Myocyte (in vitro differentiated cells): ENCODE measurements around the gene MTLN. TPM values are rescaled to one million over a fixed set of nuclear protein-coding genes. Genes with fewer than 3 reads are reported as not detected.
"Not testable (repeated sequence)": the region's sequence is repeated elsewhere in the genome, so short reads cannot be mapped to it uniquely, and the experiment has no call there.

Experiments
- DNase-seq: peaks from one replicate; pipeline ENCODE4 v3.0.0-alpha.2; 2012; ENCODE audit warnings: low read depth
- polyA plus RNA-seq: library from polyadenylated mRNA; unstranded; fragments of >200 nt; gene quantifications from one replicate; pipeline ENCODE4 v1.2.1, GENCODE V29; 2012; ENCODE audit warnings: missing spikeins
- total RNA-seq: library from RNA; depleted of rRNA; stranded (reverse); fragments of >200 nt; gene quantifications from 2 replicates; pipeline ENCODE4 v1.2.3, GENCODE V29; 2014

The MTLN gene, protein sequence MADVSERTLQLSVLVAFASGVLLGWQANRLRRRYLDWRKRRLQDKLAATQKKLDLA
- total RNA-seq, result 49.7 and 69.7 TPM in 2 replicates
- polyA plus RNA-seq, result 88.9 TPM

DNA sequence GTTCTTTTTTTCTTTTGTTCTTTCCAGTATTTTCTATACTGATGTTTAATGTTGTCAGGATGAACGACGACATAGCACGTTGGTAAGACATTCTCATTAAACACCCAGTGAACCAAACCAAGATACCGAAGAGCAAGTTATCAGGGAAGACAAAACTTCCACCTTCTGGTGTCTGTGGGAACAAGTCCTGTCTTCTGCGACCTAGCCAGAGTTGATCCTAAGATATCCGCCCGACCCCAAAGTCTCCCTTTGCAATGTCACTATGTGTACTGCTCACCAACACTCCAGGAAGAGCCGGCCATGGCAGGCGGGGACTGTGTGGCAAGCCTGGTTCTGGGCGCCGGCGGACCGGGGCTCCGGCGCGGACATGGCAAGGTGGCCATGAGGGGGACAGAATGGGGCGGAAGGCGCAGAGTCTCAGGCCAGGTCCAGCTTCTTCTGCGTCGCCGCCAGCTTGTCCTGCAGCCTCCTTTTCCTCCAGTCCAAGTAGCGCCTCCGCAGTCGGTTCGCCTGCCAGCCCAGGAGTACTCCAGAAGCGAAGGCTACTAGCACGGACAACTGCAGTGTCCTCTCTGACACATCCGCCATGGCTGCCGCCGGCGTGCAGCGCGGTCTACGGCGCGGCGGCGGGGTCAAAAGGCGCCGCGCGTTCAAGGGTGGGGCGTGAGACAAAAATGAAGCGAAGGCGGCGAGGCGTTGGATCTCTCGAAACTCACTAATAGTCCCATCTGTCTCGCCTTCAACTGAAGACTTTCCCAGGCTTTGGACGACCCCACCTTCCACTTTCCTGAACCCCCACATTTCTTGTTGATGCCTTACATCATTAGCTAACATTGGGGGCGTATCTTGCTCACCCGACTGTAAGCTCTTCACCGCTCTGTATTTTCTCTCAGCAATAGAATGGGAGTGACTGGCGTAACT, at the start of gene MTLN:
Gene MTLN, minus strand, starts transcription at position 610 of the 921 bp plus-strand sequence. Its CDS starts 22 bp downstream, at position 588.
- DNase-seq, result peak; percentile 83

DNA sequence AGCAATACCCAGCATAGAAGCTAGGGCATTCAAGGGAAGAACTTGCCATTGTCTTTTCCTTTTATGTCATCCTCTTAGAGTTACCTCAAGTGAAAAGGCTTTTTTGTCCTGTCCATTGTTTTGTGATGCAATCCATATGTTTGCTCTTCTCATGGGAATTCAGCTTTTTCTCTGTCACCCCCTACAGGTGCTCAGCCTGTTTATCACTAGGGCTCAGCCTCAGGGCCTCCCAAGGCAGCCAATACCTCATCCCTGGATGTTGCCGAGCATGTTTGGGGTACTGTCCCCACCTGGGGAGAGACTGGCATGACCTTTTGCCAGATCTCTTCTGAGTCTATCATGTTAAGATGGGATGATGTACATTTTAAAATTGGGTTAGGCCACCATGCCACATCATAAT, 49.6 kb upstream of the MTLN start:
- DNase-seq, result not testable (repeated sequence)

DNA sequence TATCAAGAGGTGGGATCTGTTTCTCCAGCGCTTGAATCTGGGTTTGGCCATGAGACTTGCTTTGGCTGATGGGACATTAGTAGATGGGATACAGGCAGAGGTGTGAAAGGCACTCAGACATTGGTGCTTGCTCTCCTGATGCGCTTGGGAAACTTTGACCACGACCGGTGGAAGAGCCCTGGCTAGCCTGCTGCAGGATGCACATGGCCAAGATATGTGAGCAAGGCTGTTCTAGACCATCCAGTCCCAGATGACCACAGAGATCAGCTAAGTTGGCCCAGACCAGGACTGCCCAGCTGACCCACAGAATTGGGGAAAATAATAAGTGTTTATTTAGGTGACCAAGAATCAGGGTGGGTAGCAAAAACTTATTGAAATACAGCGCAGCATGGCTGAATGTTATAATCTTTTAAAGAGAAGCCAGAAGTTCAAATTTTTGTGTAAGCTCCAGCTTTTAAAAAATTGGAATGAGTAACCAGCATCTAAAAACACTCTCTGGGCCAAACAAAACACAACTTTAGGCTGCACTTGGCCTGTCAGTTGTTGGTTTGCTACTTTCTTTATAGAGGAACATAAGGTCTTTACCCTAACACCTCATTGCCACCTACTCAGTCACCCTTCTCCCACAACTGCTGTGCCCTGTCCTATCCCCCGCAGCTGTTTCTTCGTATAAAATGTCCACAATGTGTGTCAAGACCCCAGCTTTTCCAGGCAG, 35.9 kb upstream of the MTLN start:
- not testable (repeated sequence) for DNase-seq

DNA sequence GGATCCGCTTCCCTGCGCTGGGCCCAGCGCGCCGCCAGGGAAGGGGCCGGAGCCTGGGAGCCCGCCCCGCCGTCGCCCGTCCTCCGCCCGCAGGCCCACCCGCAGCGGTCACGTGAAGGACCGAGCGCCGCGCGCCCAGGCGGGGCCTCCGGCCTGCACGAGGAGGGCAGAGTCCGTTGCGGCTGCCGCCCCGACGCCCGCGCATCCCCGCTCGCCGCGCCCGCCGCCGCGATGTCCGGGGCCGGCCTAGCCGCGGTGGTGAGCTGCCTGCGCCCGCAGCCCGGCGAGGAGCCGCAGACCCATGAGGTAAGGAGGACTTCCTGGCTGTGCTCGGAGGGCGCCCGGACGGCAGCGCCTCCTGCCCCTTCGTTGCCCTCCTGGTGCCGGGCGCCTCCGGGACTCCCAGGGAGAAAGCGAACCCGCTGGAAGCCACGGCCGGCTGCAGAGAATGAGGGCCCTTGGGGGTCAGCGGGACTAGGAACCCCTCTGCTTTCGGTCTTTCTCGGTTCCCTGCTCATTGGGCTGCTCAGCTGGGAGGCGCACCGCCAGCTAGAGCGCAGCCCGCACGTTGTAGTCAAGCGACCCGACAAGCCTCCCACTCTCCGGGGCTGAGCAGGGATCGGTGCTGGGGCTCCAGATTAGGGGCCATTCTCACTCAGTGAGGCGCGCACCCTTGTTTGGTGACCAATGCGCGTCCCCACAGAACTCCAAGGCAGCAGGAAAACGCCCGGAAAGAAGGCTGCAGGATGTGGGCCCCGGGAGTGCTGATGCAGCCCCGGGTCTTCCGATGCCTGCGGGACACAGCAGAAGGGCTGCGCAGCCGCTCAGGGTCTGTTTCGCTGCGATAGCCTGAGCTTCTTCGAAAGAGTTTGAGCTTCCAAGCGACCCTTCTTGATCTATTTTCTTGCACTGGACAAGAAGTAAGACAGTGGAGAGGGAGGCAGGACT, 33.4 kb upstream of the MTLN start:
- DNase-seq, result not testable (repeated sequence)

DNA sequence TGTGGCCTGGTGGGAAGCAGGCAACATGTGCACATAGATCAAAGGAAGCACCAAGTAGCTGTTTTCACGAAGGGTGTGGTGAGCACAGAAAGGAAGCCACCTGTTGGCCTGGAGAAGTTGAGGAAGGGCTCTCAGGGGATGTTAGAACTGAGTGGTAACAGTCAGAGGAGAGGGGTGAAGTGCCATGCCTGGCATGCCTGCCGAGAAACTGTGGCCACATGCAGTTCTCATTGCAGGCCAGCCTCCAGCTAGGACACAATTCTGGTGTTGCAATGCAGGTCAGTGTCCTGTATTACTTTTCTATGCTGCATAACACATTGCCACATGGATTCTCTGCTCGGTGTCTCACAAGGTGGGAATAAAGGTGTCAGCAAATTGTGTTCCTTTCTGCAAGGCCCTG, 30.9 kb upstream of the MTLN start:
- DNase-seq, result not testable (repeated sequence)

DNA sequence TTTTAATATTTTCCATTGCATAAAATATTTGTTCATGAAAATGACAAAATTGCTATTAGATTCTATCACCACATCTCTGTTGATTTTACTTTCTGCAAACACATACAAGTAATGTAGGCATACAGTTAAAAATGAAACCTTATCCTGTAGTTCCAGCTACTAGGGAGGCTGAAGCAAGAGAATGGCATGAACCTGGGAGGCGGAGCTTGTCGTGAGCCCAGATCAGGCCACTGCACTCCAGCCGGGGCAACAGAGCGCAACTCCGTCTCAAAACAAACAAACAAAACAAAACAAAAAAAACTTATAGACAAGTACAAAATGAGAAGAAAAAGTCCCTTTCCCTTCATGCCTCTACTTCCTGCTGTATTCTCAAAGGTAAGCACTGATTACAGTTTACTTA, 22.2 kb upstream of the MTLN start:
- DNase-seq, result not testable (repeated sequence)

DNA sequence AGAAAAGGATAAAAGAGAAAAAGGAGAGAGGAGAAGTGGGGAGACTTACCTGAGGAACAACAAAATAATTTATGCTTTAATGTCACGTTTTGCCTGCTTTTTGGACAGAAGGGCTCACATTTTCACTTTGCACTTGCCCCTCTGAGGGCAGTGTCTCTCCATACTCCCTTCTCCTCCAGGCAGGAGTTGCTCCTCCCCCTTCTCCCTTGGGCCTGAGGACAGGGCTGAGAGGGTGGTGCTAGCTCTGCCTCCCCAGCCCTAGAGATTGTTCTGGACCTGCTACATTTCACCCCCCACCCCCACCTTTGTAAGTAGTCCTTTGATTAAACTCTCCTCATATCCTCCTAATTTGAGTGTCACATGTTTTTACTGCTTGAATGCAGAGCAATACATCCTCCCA, 17.5 kb upstream of the MTLN start:
- not testable (repeated sequence) for DNase-seq

DNA sequence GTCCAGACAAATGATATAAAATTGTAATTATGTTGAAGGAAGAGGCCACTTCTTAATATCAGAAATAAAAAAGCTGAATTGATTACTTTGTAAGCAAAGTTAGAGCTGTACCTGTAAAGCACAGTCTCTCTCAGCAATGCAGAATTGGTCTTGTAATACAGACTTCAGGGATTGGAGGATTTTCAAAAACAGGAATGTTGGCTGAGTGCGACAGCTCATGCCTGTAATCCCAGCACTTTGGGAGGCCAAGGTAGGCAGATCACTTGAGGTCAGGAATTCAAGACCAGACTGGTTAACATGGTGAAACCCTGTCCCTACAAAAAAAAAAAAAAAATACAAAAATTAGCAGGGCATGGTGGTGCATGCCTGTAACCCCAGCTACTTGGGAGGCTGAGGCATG, 10.3 kb upstream of the MTLN start:
- not testable (repeated sequence) for DNase-seq

DNA sequence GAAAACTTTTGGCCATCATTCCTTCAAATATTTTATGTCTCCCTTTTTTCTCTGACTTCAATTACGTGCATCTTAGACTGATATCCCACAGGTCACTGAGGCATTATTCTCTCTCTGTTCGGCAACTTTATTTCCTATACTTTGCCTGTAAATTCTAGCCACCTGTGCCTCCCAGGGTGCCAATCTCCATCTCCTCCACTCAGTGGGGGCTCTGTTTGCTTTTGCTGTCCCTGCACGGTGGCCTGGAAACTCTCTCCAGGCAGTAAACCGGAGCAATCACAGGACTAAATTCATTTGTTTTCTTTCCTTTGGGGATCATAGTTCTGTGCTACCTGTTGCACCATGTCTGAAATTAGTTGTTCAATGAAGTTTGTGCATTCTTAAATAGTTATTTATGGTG, 9.6 kb upstream of the MTLN start:
- no peak for DNase-seq

DNA sequence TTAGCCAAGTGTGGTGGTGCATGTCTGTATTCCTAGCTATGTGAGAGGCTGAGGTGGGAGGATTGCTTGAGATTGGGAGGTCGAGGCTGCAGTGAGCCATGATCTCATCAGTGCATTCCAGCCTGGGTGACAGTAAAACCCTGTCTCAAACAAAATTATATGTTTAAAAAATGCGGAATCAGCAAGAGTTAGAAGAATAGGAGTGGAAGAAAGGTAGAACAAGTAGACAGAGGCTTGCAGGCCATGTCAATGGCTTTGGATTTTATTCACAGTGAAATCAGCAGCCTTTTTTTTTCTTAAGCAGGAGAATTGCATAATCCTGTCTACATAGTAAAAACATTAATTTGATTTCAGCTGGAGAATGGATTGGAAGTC, 7.8 kb upstream of the MTLN start:
- DNase-seq, result no peak

DNA sequence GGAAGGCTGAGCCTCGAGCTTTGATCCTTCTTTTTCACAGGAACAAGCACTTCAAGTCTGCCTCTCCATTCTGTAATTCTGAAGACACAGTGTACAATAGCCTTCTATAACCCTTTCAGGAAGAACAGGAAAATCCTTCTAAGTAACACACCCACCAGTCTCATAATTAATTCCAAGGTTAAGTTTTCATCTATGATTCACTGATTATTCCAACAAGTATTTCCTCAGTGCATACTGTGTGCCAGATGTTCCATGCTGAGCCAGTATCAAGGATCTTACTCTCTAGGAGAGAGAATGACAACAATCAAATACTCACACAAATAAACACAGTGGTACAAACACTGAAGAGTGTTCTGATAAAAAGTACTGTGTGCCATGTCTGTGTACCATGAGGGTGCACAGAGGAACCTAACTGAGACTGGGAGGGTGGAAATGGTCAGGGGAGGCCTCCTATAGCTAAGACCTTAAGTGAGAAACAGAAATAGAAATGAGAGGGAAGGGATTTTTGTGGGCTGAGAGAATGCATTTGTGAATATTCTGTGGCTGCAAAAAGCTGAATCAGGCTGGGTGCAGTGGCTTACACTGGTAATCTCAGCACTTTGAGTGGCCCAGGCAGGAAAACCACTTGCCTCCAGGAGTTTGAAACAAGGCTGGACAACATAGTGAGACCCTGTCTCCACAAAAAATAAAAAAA, 7.3 kb upstream of the MTLN start:
- peak; percentile 64 for DNase-seq

DNA sequence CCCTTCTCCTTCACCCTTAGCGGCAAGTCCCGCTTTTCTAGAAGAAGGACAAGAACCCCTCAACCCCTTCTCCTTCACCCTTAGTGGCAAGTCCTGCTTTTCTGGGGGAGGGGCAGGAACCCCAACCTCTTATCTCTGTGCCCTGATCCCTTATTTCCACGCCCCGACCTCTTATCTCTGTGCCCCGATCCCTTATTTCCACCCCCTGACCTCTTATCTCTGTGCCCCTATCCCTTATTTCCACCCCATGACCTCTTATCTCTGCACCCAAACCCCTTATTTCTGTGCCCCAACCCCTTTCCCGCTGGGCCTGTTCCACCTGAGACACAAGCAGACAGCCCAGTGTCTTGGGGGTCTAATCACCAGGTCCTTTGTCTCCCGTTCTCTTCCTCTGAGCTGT, 6.5 kb upstream of the MTLN start:
- not testable (repeated sequence) for DNase-seq

DNA sequence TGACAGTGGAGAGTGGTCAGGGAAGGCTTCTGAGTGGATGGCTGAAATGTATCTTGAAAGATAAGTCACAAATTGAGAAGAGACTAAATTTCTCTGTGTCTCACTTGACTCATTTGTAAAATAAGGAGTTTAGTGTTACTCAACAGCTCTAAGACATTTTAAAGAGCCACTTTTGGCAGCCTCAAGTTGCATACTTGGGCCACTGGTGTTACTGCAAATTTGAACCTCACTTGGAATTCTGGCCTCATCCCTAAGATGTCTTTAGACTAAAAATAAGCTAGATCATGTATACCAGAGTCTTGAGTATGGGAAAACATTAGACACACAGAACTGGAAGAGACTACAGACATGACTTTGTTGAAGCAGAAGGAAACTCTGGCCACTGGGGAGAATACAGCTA, 4.5 kb upstream of the MTLN start:
- no peak for DNase-seq

DNA sequence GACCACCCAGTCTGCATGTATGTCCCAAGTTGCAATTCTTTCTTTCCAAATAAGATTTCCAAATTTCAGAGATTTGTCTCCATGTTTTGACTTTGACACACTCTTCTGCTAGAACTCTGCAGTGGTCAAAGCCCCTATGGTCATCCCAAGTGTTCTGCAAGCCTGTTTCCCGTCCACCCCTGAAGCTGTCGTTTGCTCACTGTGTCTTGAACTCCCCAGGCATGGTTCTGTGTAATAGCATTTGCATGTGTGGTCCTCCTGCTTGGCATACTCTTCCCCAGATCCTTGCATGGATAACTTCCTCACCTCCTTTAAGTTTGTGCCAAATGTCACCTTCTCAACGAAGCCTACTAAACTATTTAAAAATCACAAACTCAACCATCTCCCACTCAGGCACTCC, 3.9 kb upstream of the MTLN start:
- no peak for DNase-seq

DNA sequence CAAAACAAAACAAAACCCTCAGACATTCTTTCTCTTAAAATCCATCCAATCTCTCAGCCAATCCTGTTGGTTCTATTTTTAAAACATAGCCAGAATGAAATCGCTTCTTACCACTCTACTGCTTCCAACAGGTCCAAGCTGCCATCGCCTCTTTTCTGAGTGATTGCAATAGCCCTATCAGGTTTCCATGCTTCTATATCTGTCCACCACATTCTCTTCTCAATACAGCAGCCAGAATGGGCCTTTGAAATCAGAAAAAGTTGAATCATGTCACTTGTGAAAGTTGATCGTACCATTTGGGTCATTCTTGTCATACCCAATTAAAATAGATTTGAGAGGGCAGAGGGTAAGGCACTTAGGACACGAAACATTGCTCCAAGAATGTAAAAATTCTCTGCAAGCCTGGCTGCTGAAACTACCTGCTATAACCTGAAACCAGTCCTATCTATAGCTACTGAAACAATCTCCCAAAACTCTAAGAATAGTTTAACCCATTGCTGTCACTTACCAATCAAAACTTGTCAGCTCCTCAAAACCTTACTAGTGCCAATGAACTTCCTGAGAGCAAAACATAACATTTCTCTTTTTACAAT, 3.3 kb upstream of the MTLN start:
- peak; percentile 53 for DNase-seq

DNA sequence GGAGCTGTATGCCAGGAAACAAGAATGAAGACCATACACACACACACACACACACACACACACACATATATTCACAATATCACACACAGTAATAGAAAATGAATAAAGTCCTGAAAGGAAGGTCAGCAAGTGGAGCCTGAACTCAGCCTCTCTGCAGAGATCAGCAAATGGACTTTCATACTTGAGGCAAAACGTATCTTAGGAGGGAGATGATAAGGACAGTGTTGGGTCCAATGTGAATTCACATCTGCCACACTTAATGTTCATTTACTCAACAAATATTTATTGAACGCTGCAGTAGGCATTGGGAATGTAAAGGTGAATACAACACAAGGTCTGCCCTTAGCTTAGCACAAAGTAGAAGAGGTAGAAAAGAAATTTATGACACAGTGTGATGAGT, 2.7 kb upstream of the MTLN start:
- no peak for DNase-seq

DNA sequence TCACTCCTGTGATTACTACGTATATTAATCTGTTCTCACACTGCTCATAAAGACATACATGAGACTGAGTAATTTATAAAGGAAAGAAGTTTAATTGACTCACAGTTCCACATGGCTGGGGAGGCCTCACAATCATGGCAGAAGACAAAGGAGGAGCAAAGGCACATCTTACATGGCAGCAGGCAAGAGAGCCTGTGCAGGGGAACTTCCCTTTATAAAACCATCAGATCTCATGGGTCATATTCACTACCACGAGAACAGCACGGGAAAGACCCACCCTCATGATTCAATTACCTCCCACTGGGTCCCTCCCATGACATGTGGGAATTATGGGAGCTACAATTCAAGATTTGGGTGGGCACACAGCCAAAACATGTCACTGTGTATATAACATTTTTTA, 1.2 kb upstream of the MTLN start:
- DNase-seq, result not testable (repeated sequence)

DNA sequence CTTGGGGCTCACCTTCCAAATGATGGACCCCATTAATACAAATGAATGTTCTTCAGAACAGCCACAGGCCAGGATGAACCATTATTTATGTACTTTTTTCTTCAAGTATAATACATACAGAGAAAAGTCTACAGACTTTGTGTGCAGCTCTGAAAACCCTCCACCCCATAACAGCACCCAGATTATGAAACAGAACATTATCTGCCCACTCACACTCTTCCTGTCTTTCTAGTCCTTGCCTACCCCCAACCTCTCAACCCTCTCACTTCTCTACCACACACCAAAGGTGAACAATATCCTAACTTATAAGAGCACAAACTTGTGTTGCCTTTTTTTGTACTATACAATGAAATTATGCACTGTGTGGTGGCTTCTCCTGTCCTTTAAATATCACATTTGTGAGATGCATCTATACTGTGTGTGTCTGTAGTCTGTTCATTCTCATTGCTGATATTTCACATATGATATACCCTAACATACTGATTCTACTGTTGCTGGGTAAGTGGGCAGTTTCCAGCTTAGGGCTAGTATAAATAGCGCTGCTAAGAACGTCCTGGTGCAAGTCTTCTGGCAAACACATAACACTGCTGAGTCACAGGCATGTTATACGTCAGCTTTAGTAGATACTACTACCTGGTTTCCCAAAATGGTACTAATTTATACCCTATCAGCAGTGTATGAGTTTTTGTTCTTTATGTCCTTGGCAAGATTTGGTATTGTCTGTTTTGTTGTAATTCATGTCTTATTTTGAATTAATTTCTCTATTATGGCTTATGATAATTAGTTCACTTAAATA, 6.5 kb downstream of the MTLN start:
- DNase-seq, result no peak
